ENCODE data around the gene YIPF5.

- TF ChIP-seq CTCF (IDR thresholded peaks at IDR 0.05) (no peak), POLR2A (IDR thresholded peaks at IDR 0.05) (no peak)
Measured at GRCh38 chr5:144125163-144125726, 45.2 kb downstream of the YIPF5 start.
